H9 (cell line): ENCODE data around the gene ARHGEF10L. TPM values are rescaled to one million over a fixed set of nuclear protein-coding genes. Genes with fewer than 3 reads are reported as not detected.

ENCODE experiments used
- DNase-seq: peaks from one replicate; pipeline ENCODE4 v3.0.0-alpha.2; 2017
- H2AFZ ChIP-seq: one replicate; pipeline ENCODE4 v1.6.1; 2013; ENCODE audit warnings: mild to moderate bottlenecking, low read length, control low read depth, moderate library complexity
- H2AK5ac ChIP-seq: 2 replicates; pipeline ENCODE4 v1.6.1; 2013; ENCODE audit warnings: low read length, control low read depth, mixed read lengths; ENCODE audit not compliant: insufficient read length
- H2BK120ac ChIP-seq: one replicate; pipeline ENCODE4 v1.6.1; 2013; ENCODE audit warnings: low read depth, mild to moderate bottlenecking, low read length, control low read depth, inconsistent platforms; ENCODE audit not compliant: poor library complexity, severe bottlenecking
- H2BK12ac ChIP-seq: 2 replicates; pipeline ENCODE4 v1.6.1; 2013; ENCODE audit warnings: low read length, control low read depth, mixed read lengths, low read depth; ENCODE audit not compliant: insufficient read length
- H2BK15ac ChIP-seq: 2 replicates; pipeline ENCODE4 v1.6.1; 2013; ENCODE audit warnings: low read depth, low read length, control low read depth
- H2BK20ac ChIP-seq: one replicate; pipeline ENCODE4 v1.6.1; 2013; ENCODE audit warnings: low read depth, mild to moderate bottlenecking, low read length, control low read depth, inconsistent platforms; ENCODE audit not compliant: poor library complexity, severe bottlenecking
- H2BK5ac ChIP-seq: 2 replicates; pipeline ENCODE4 v1.6.1; 2013; ENCODE audit warnings: low read length, control low read depth, mixed read lengths; ENCODE audit not compliant: insufficient read length
- H3K14ac ChIP-seq: 2 replicates; pipeline ENCODE4 v1.6.1; 2013; ENCODE audit warnings: low read length, control low read depth; ENCODE audit not compliant: insufficient read depth
- H3K18ac ChIP-seq: 2 replicates; pipeline ENCODE4 v1.6.1; 2013; ENCODE audit warnings: low read depth, mild to moderate bottlenecking, mixed read lengths, low read length, control low read depth; ENCODE audit not compliant: insufficient read length
- H3K23ac ChIP-seq: 2 replicates; pipeline ENCODE4 v1.6.1; 2013; ENCODE audit warnings: low read length, control low read depth, mixed read lengths, low read depth; ENCODE audit not compliant: insufficient read length
- H3K23me2 ChIP-seq: 2 replicates; pipeline ENCODE4 v1.6.1; 2013; ENCODE audit warnings: low read depth, mild to moderate bottlenecking, mixed read lengths, low read length, control low read depth; ENCODE audit not compliant: insufficient read length, poor library complexity, severe bottlenecking
- H3K27ac ChIP-seq: 2 replicates; pipeline ENCODE4 v1.5.1; 2013; ENCODE audit warnings: low read length, control low read depth, mixed read lengths, low read depth; ENCODE audit not compliant: insufficient read length
- H3K27me3 ChIP-seq: 2 replicates; pipeline ENCODE4 v1.6.1; 2013; ENCODE audit warnings: low read length, control low read depth, inconsistent platforms; ENCODE audit not compliant: insufficient read depth
- H3K4ac ChIP-seq: 2 replicates; pipeline ENCODE4 v1.6.1; 2013; ENCODE audit warnings: low read depth, mild to moderate bottlenecking, control low read depth, inconsistent platforms, low read length, moderate library complexity
- H3K4me1 ChIP-seq: 2 replicates; pipeline ENCODE4 v1.6.1; 2013; ENCODE audit warnings: low read length, control low read depth, inconsistent platforms; ENCODE audit not compliant: insufficient read depth
- H3K4me2 ChIP-seq: 2 replicates; pipeline ENCODE4 v1.6.1; 2013; ENCODE audit warnings: low read length, control low read depth, mixed read lengths; ENCODE audit not compliant: insufficient read length, insufficient read depth
- H3K56ac ChIP-seq: 2 replicates; pipeline ENCODE4 v1.6.1; 2013; ENCODE audit warnings: low read depth, mild to moderate bottlenecking, mixed read lengths, low read length, control low read depth; ENCODE audit not compliant: insufficient read length
- H3K79me1 ChIP-seq: 2 replicates; pipeline ENCODE4 v1.6.1; 2013; ENCODE audit warnings: low read depth, mild to moderate bottlenecking, moderate library complexity, low read length, control low read depth, inconsistent platforms; ENCODE audit not compliant: insufficient read depth, poor library complexity, severe bottlenecking
- H3K79me2 ChIP-seq: 2 replicates; pipeline ENCODE4 v1.6.1; 2013; ENCODE audit warnings: low read length, control low read depth, inconsistent platforms; ENCODE audit not compliant: insufficient read depth
- H3K9ac ChIP-seq: 2 replicates; pipeline ENCODE4 v1.6.1; 2013; ENCODE audit warnings: low read length, control low read depth, mixed read lengths; ENCODE audit not compliant: insufficient read length; ENCODE audit errors: extremely low read depth
- H3K9me3 ChIP-seq: one replicate; pipeline ENCODE4 v1.6.1; 2013; ENCODE audit warnings: low read depth, low read length, inconsistent platforms; ENCODE audit not compliant: control insufficient read depth
- H3T11ph ChIP-seq: one replicate; pipeline ENCODE4 v1.6.1; 2013; ENCODE audit warnings: mild to moderate bottlenecking, low read length, control low read depth, inconsistent platforms
- H4K20me1 ChIP-seq: one replicate; pipeline ENCODE4 v1.6.1; 2013; ENCODE audit not compliant: control insufficient read depth, insufficient read length, insufficient read depth
- H4K5ac ChIP-seq: 2 replicates; pipeline ENCODE4 v1.6.1; 2013; ENCODE audit warnings: low read depth, mild to moderate bottlenecking, mixed read lengths, low read length, control low read depth; ENCODE audit not compliant: insufficient read length
- H4K8ac ChIP-seq: replicated peaks from 2 replicates; pipeline ENCODE4 v1.6.1; 2013; ENCODE audit warnings: low read length, control low read depth, mixed read lengths, low read depth; ENCODE audit not compliant: insufficient read length
- H4K91ac ChIP-seq: 2 replicates; pipeline ENCODE4 v1.6.1; 2013; ENCODE audit warnings: low read depth, mild to moderate bottlenecking, moderate library complexity, mixed read lengths, low read length, control low read depth; ENCODE audit not compliant: insufficient read length
- H3K27ac Mint-ChIP-seq, 3 experiments: 2 replicates in 2 of 3; 3 replicates in 1 of 3; pipeline ENCODE4 v1.8.0; 2020 to 2021; ENCODE audit warnings: mixed read lengths in 3 of 3, mild to moderate bottlenecking in 1 of 3, moderate library complexity in 1 of 3
- H3K27me3 Mint-ChIP-seq: 2 replicates; pipeline ENCODE4 v1.8.0; 2021; ENCODE audit warnings: low read depth, mild to moderate bottlenecking, moderate library complexity, mixed read lengths
- H3K36me3 Mint-ChIP-seq, 3 experiments: 2 replicates in 2 of 3; 3 replicates in 1 of 3; pipeline ENCODE4 v1.8.0; 2020 to 2021; ENCODE audit warnings: low read depth in 3 of 3, mixed read lengths in 3 of 3; ENCODE audit not compliant: insufficient read depth in 1 of 3
- H3K4me1 Mint-ChIP-seq, 2 experiments: 2 replicates each; pipeline ENCODE4 v1.8.0; 2020; ENCODE audit warnings: mixed read lengths in 2 of 2
- H3K4me3 Mint-ChIP-seq, 2 experiments: 2 replicates in 1 of 2; 3 replicates in 1 of 2; pipeline ENCODE4 v1.8.0; 2020 to 2021; ENCODE audit warnings: mild to moderate bottlenecking in 2 of 2, mixed read lengths in 2 of 2, moderate library complexity in 1 of 2
- H3K9me3 Mint-ChIP-seq, 2 experiments: 2 replicates in 1 of 2; 3 replicates in 1 of 2; pipeline ENCODE4 v1.8.0; 2020; ENCODE audit warnings: mild to moderate bottlenecking in 2 of 2, mixed read lengths in 2 of 2, moderate library complexity in 1 of 2
- CTCF ChIP-seq: fragments of 200-600 bp; sonication (generic); conservative IDR thresholded peaks from 3 replicates; pipeline ENCODE4 v1.8.0; 2021; ENCODE audit warnings: antibody characterized with exemption, mild to moderate bottlenecking
- WGBS: extraction: QIAGEN DNeasy Blood & Tissue Kit; methylation state at CpG from one replicate; pipeline ENCODE4 v1.1.7; 2013; ENCODE audit warnings: missing lambda C conversion rate, low lambda C conversion rate, mixed read lengths; ENCODE audit not compliant: insufficient read length; ENCODE audit errors: extremely low coverage; 5-methylcytosine and 5-hydroxymethylcytosine counted together
- total RNA-seq: library from RNA; stranded (reverse); gene quantifications from 2 replicates; pipeline ENCODE4 v1.2.1, GENCODE V29; 2021

ARHGEF10L gene
- total RNA-seq, 1 experiment from 2014 or later: 20.2 TPM

- no peaks in the 10 kb centered on the region for H3K27me3 ChIP-seq
- Mint-ChIP-seq H3K36me3 (no peaks in the 10 kb centered on the region), H3K27me3 (no peaks in the 10 kb centered on the region), H3K9me3 (no peaks in the 10 kb centered on the region), H3K4me1 (peaks cover 5 to 9% of the 10 kb centered on the region in 2 experiments), H3K4me3 (no peak overlapping the region), H3K27ac (no peak overlapping the region)
- H2BK20ac ChIP-seq: no peak overlapping the region
- no peak overlapping the region for H2BK5ac ChIP-seq
- no peak overlapping the region for H3T11ph ChIP-seq
- no peak overlapping the region for H3K4ac ChIP-seq
- H3K9ac ChIP-seq: no peak overlapping the region
- H2BK120ac ChIP-seq: no peak overlapping the region
- no peaks in the 10 kb centered on the region for H3K9me3 ChIP-seq
- no peak overlapping the region for H2BK15ac ChIP-seq
- H3K56ac ChIP-seq: no peak overlapping the region
- no peaks in the 10 kb centered on the region for H3K79me1 ChIP-seq
- no peak overlapping the region for H3K27ac ChIP-seq
- H4K8ac ChIP-seq: no peak overlapping the region
- WGBS: no CpG with 5 or more reads among the region's 2 CpGs
- no peaks in the 10 kb centered on the region for H3K79me2 ChIP-seq
- H3K14ac ChIP-seq: no peak overlapping the region
- H2AFZ ChIP-seq: no peak overlapping the region
- H4K5ac ChIP-seq: no peak overlapping the region
- H3K23me2 ChIP-seq: no peaks in the 10 kb centered on the region
- H3K18ac ChIP-seq: peak overlapping the region; percentile 25
- no peak for DNase-seq
- no peak overlapping the region for H2BK12ac ChIP-seq
- no peak overlapping the region for H2AK5ac ChIP-seq
- H3K4me2 ChIP-seq: no peak overlapping the region
- no peak overlapping the region for H3K23ac ChIP-seq
- TF ChIP-seq CTCF: no peak
- no peaks in the 10 kb centered on the region for H3K4me1 ChIP-seq
- no peaks in the 10 kb centered on the region for H4K20me1 ChIP-seq
- H4K91ac ChIP-seq: no peak overlapping the region
Observed at GRCh38 chr1:17511188-17511587, 28.3 kb upstream of the ARHGEF10L start.
